Activated CD4-positive, alpha-beta T cell treated with anti-CD3 and anti-CD28 coated beads for 36 hours (primary cell): ENCODE data around the gene CBX6. TPM values are rescaled to one million over a fixed set of nuclear protein-coding genes. Genes with fewer than 3 reads are reported as not detected.
"Not testable (repeated sequence)": the region's sequence is repeated elsewhere in the genome, so short reads cannot be mapped to it uniquely, and the experiment has no call there.

Source experiments
- ATAC-seq: fragments of 200-7000 bp; cut with Tn5 transposase; one replicate; pipeline ENCODE4 v1.10.0; 2021; ENCODE audit warnings: mild to moderate bottlenecking, moderate library complexity
- CTCF ChIA-PET: fragments of 350-600 bp; sonication (Branson Sonifier 250); formaldehyde crosslinking; loops from one replicate; lab custom pipeline; 2021; ENCODE audit warnings: antibody characterized with exemption; lab: Charles Lee
- POLR2A ChIA-PET: fragments of 350-600 bp; sonication (Branson Sonifier 250); formaldehyde crosslinking; loops from one replicate; lab custom pipeline; 2021; ENCODE audit warnings: antibody characterized with exemption, inconsistent platforms; lab: Charles Lee
- DNase-seq: peaks from one replicate; pipeline ENCODE4 v3.0.0-alpha.2; 2020
- H3K27ac Mint-ChIP-seq: one replicate; pipeline ENCODE4 v1.8.0; 2021; ENCODE audit warnings: mixed read lengths
- H3K27me3 Mint-ChIP-seq: one replicate; pipeline ENCODE4 v1.8.0; 2021; ENCODE audit warnings: mixed read lengths
- H3K36me3 Mint-ChIP-seq: one replicate; pipeline ENCODE4 v1.8.0; 2021; ENCODE audit warnings: low read depth, mixed read lengths
- H3K4me1 Mint-ChIP-seq: one replicate; pipeline ENCODE4 v1.8.0; 2021; ENCODE audit warnings: mixed read lengths
- H3K4me3 Mint-ChIP-seq: one replicate; pipeline ENCODE4 v1.8.0; 2021; ENCODE audit warnings: mild to moderate bottlenecking, moderate library complexity, mixed read lengths
- H3K9me3 Mint-ChIP-seq: one replicate; pipeline ENCODE4 v1.8.0; 2021; ENCODE audit warnings: low read depth, mixed read lengths
- intact Hi-C, 2 experiments: fragments of 100-400 bp; cut with DNase I in 1 of 2; cut with micrococcal nuclease in 1 of 2; formaldehyde crosslinking; loops; one replicate each; pipeline versions ENCODE4 v1.14.2 to v1.15.1; 2022 to 2024; cut with DNase I, micrococcal nuclease
- total RNA-seq, 2 experiments: library from RNA; stranded (reverse); gene quantifications; one replicate each; pipeline ENCODE4 v1.2.3, GENCODE V29; 2021

Gene CBX6
- 100 to 1,000 TPM in 1 of 2 experiments, 10 to 100 TPM in 1; 96.1 to 112 TPM for total RNA-seq

DNA sequence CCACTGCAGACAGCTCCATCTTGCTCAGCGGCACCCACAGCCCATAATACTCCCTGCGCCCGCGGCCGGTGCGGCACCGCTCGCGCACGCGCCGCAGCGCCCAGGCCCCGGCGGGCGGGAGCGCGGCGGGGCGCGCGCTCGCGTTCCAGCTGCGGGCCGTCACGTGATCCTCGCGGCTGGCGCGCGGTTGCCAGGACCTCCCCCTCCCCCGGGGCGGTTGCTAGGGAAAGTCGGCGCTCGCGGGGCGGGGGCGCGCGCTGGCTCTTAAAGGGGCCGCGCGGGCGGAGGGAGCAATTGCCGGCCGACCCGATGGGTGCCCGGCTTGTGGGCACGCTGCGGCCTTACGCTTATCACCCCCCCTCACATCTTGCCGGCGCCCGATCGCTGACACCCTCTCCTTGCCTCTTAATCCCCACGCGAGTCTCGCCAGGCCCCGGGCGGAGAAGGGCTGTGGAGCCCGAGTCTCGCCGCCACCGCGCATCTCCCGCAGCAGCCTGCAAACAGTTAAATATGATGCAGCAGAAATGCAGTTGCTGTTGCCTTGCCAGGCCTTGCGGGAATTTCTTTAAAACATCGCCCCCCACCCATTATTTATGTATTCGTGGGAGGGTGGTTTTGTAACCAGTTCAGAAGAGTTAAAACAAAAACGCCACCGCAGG, at the start of gene CBX6:
Gene CBX6, minus strand, starts transcription at position 45 of the 659 bp plus-strand sequence. Its CDS starts 26 bp downstream, at position 19.
- ATAC-seq (peak; percentile 55), DNase-seq (peak; percentile 97)
- ChIA-PET CTCF (interaction anchor here (0.7 to 4.5 kb wide), 7 partner anchors 14 to 132 kb away, joined by 3 to 86 read pairs (median 22); no protein-coding TSS in a partner anchor), POLR2A (interaction anchor here (0.6 to 2.7 kb wide), 4 partner anchors 82 to 447 kb away, joined by 3 to 10 read pairs (median 4); partner anchors contain the start of gene RPL3)
- Mint-ChIP-seq H3K9me3 (no peaks in the 10 kb centered on the region), H3K4me1 (peaks cover 58% of the 10 kb centered on the region), H3K27me3 (no peaks in the 10 kb centered on the region), H3K4me3 (peak within 1 kb of the TSS; percentile 93), H3K36me3 (peaks cover 38% of the 10 kb centered on the region), H3K27ac (peak within 1 kb of the TSS; percentile 94)
- intact Hi-C loops: loop anchor here (1.0 to 5.0 kb wide), 13 partner anchors 69 to 660 kb away; partner anchors contain the start of genes RPL3 (in 2 of the 2), APOBEC3G (in 1 of the 2), CBX7 (in 1 of the 2) and DNAL4 (in 1 of the 2)

DNA sequence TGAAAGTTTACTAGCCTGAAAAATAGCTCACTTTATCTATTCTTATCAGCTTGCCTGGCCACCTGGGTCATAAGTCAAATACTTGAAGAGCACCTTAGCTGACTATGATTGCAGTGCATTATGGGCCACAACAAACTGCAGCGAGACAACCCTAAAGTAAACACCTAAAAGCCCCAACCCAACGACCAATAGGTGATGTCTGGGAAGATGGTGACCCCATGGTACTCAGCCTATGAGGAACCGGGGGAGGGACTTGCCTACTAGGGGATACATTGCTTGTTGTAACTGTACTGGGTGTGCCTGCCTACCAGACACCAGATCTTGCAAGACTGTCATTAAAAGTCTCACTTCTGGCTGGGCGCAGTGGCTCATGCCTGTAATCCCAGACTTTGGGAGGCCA, 49.8 kb upstream of the CBX6 start:
- H3K9me3 Mint-ChIP-seq: no peaks in the 10 kb centered on the region
- H3K4me1 Mint-ChIP-seq: peaks cover 6% of the 10 kb centered on the region
- H3K27me3 Mint-ChIP-seq: peaks cover 25% of the 10 kb centered on the region
- H3K27ac Mint-ChIP-seq: no peak overlapping the region
- H3K36me3 Mint-ChIP-seq: no peaks in the 10 kb centered on the region
- ATAC-seq: no peak
- CTCF ChIA-PET: interaction anchor here (0.6 kb wide), 1 partner anchor 28 kb away, joined by 3 read pairs; no protein-coding TSS in a partner anchor
- H3K4me3 Mint-ChIP-seq: no peak overlapping the region
- POLR2A ChIA-PET: interaction anchor here (0.6 kb wide), 1 partner anchor 394 kb away, joined by 3 read pairs; no protein-coding TSS in a partner anchor
- DNase-seq: no peak
- intact Hi-C loops: no loop called here

DNA sequence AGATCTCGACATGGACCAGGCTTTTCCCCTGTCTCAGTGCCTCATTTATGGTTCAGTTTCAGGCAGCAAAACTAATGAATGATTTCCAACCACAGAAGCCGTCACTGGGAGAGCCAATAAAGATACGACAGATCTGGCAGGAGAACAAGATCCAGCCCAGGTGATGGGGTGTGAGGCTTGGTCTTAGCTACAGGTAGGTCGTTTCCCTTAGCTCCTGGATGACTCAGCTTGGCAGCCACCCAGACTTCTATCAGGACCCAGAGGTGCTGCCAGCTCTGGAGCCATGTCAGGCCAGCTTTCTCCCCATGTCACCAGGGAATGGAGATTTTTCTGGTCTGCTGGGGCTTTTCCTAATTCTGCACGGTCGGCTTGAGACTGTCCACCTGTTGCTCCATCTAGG, 49.1 kb upstream of the CBX6 start:
- no peak for DNase-seq

DNA sequence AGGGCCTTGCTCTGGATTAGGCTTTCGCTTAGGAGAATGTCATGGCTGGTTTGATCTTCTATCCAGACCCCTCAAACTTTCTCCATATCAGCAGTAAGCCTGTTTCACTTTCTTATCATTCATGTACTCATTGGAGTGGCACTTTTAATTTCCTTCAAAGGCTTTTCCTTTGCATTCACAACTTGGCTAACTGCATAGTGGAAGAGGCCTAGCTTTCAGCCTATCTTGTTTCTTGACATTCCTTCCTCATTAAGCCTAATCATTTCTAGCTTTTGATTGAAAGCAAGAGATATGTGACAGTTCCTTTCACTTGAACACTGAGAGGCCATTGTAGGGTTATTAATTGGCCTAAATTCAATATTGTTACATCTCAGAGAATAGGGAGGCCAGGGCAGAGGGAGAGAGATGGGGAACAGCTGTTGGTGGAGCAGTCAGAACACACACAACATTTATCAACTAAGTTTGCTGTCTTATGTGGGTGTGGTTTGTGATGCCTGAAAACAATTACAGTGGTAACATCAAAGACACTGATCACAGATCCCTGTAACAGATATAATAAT, 47.7 kb upstream of the CBX6 start:
- intact Hi-C loops: no loop called here
- ChIA-PET CTCF (interaction anchor here (0.5 to 1.0 kb wide), 6 partner anchors 13 to 251 kb away, joined by 3 to 4 read pairs (median 3); no protein-coding TSS in a partner anchor), POLR2A (interaction anchor here (0.6 kb wide), 1 partner anchor 917 kb away, joined by 3 read pairs; no protein-coding TSS in a partner anchor)
- ATAC-seq: no peak
- H3K4me1 Mint-ChIP-seq: peaks cover 6% of the 10 kb centered on the region
- no peak overlapping the region for H3K27ac Mint-ChIP-seq
- no peaks in the 10 kb centered on the region for H3K9me3 Mint-ChIP-seq
- H3K4me3 Mint-ChIP-seq: no peak overlapping the region
- H3K36me3 Mint-ChIP-seq: no peaks in the 10 kb centered on the region
- DNase-seq: no peak
- peaks cover 16% of the 10 kb centered on the region for H3K27me3 Mint-ChIP-seq

More for the DNA sequence above, 49.1 kb upstream of the CBX6 start:
- intact Hi-C loops: no loop called here
- Mint-ChIP-seq H3K9me3 (no peaks in the 10 kb centered on the region), H3K27me3 (peaks cover 24% of the 10 kb centered on the region), H3K36me3 (no peaks in the 10 kb centered on the region), H3K4me1 (peaks cover 6% of the 10 kb centered on the region), H3K4me3 (no peak overlapping the region), H3K27ac (no peak overlapping the region)
- ATAC-seq: no peak
- CTCF ChIA-PET: interaction anchor here (0.7 to 0.8 kb wide), 2 partner anchors 18 to 52 kb away, joined by 4 read pairs; no protein-coding TSS in a partner anchor
- POLR2A ChIA-PET: interaction anchor here (0.6 kb wide), 1 partner anchor 395 kb away, joined by 3 read pairs; no protein-coding TSS in a partner anchor

DNA sequence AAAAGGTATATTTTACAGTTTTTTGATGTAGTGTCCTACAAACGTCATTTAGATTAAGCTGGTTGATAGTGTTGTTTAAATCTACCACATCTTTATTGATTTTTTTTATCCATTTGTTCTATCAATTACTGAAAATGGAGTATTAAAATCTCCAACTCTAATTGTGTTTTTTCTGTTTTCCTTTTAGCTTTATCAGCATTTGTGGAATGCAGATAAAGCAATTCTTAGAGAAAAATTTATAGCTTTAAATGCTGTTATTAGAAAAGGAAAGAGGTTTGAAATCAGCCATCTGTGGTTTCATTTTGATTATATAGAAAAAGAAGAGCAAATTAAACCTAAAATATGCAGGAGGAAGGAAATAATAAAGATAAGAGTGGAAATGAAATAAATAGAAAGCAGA, 39.4 kb upstream of the CBX6 start:
- ATAC-seq: no peak
- CTCF ChIA-PET: interaction anchor here (0.6 to 0.9 kb wide), 3 partner anchors 41 to 60 kb away, joined by 3 read pairs; no protein-coding TSS in a partner anchor
- H3K4me3 Mint-ChIP-seq: no peak overlapping the region
- intact Hi-C loops: no loop called here
- DNase-seq: no peak
- H3K4me1 Mint-ChIP-seq: no peaks in the 10 kb centered on the region
- no peaks in the 10 kb centered on the region for H3K36me3 Mint-ChIP-seq
- H3K27me3 Mint-ChIP-seq: peaks cover 18% of the 10 kb centered on the region
- POLR2A ChIA-PET: interaction anchor here (0.6 kb wide), 1 partner anchor 171 kb away, joined by 4 read pairs; no protein-coding TSS in a partner anchor
- no peak overlapping the region for H3K27ac Mint-ChIP-seq
- H3K9me3 Mint-ChIP-seq: peaks cover 2% of the 10 kb centered on the region

DNA sequence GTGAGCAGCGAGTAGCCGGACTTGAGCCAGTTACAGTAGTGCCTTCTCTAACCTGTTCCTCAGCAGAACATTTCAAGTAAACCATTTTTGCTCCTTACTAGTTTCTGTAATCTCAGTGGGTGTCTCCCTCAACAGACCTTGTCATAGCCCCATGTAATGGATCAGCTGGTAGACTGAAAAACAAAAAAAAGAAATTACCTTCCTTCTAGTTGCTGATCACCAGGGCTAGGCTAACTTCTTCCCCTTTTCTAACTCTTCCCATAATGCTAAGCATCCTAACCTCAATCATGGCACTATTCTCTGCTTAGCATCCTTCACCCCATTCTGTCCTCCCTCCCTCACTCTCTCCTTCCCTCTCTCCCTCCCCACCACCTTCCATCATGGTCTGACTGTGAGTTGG, 35.8 kb upstream of the CBX6 start:
- ATAC-seq (no peak), DNase-seq (no peak)
- intact Hi-C loops: loop anchor here in 1 of 2 experiments (10.0 kb wide), 1 partner anchor 893 kb away; no protein-coding TSS in a partner anchor
- no peak overlapping the region for H3K4me3 Mint-ChIP-seq
- H3K27ac Mint-ChIP-seq: no peak overlapping the region
- POLR2A ChIA-PET: no interaction called here
- H3K27me3 Mint-ChIP-seq: peaks cover 18% of the 10 kb centered on the region
- H3K9me3 Mint-ChIP-seq: peaks cover 4% of the 10 kb centered on the region
- no peaks in the 10 kb centered on the region for H3K4me1 Mint-ChIP-seq
- CTCF ChIA-PET: no interaction called here
- H3K36me3 Mint-ChIP-seq: peaks cover 4% of the 10 kb centered on the region

DNA sequence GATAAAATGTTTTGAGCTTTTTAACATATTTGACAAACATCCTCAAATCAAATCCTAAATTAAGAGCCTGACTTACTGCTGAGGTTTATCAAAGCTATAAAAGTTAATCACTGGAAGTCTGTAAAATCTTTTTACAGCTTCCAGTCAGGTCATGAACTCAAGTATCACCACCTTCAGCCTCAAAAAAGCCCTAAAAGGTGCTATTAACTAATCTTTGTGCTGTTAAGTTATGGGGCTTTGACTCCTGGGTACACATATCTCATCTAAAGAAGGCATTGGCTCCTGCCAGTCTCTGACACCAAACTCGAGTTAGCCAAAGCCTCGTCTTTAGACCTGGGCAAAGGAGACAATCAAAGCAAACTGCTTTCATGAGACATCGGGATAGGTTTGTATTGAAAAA, 34.0 kb upstream of the CBX6 start:
- Mint-ChIP-seq H3K36me3 (peaks cover 4% of the 10 kb centered on the region), H3K9me3 (peaks cover 4% of the 10 kb centered on the region), H3K4me1 (peaks cover 2% of the 10 kb centered on the region), H3K27ac (no peak overlapping the region), H3K4me3 (no peak overlapping the region), H3K27me3 (peaks cover 20% of the 10 kb centered on the region)
- ATAC-seq (no peak), DNase-seq (no peak)
- POLR2A ChIA-PET: interaction anchor here (0.6 kb wide), 1 partner anchor 44 kb away, joined by 3 read pairs; no protein-coding TSS in a partner anchor
- CTCF ChIA-PET: no interaction called here
- intact Hi-C loops: loop anchor here in 1 of 2 experiments (10.0 kb wide), 1 partner anchor 891 kb away; no protein-coding TSS in a partner anchor

DNA sequence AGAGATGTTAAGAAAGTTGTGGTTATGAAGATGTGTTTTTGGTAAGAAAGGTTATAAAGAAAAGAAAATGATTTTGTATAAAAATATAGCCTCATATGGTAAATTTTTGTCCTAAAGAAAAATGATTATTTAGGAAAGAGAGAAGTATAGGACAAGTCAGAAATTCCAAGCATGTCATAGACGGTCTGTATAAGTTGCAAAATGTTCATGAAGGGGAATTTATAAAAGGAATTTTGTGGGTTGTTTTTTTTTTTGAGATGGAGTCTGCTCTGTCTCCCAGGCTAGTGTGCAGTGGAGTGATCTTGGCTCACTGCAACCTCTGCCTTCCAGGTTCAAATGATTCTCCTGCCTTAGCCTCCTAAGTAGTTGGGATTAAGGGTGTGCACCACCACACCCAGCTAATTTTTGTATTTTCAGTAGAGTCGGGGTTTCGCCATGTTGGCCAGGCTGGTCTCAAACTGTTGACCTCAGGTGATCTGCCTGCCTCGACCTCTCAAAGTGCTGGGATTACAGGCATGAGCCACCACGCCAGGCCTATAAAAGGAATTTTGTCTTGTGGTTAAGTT, 32.1 kb upstream of the CBX6 start:
- H3K27ac Mint-ChIP-seq, POLR2A ChIA-PET, ATAC-seq, DNase-seq, H3K9me3 Mint-ChIP-seq, H3K4me1 Mint-ChIP-seq, H3K27me3 Mint-ChIP-seq, H3K36me3 Mint-ChIP-seq, H3K4me3 Mint-ChIP-seq: not testable (repeated sequence)
- CTCF ChIA-PET: interaction anchor here (0.8 kb wide), 1 partner anchor 23 kb away, joined by 4 read pairs; no protein-coding TSS in a partner anchor
- intact Hi-C loops: loop anchor here in 1 of 2 experiments (10.0 kb wide), 1 partner anchor 889 kb away; no protein-coding TSS in a partner anchor

DNA sequence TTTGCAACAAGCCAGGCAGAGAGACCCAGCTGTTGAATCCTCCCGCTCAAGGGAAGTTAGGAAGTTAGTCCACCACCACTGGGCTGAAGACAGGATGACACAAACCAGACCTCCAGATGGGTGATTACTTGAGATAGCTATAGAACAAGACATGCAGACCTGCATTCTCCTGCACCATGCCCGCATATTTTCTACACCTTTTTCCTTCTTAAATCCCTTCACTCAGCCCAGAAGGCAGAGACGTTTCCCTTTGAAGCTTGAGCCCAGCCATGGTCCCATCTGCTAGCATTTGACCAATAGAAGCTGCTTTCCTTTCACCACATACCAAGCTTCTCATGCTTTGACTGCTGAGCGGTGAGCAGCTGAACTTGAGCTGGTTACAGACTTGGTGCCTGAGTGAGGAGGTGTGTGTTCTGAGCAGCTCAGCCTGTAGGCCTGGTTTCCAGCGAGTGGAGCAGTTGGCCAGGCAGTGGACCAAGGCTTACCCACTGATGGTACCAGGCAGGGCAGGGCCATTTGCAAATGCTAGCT, 29.2 kb upstream of the CBX6 start:
- ATAC-seq: no peak
- peaks cover 7% of the 10 kb centered on the region for H3K4me1 Mint-ChIP-seq
- intact Hi-C loops: loop anchor here in 1 of 2 experiments (10.0 kb wide), 1 partner anchor 886 kb away; no protein-coding TSS in a partner anchor
- H3K27ac Mint-ChIP-seq: no peak overlapping the region
- no peak for DNase-seq
- no peak overlapping the region for H3K4me3 Mint-ChIP-seq
- peaks cover 4% of the 10 kb centered on the region for H3K9me3 Mint-ChIP-seq
- POLR2A ChIA-PET: no interaction called here
- H3K36me3 Mint-ChIP-seq: peaks cover 4% of the 10 kb centered on the region
- CTCF ChIA-PET: interaction anchor here (0.6 to 1.8 kb wide), 5 partner anchors 18 to 270 kb away, joined by 3 to 4 read pairs (median 3); no protein-coding TSS in a partner anchor
- H3K27me3 Mint-ChIP-seq: peaks cover 5% of the 10 kb centered on the region

DNA sequence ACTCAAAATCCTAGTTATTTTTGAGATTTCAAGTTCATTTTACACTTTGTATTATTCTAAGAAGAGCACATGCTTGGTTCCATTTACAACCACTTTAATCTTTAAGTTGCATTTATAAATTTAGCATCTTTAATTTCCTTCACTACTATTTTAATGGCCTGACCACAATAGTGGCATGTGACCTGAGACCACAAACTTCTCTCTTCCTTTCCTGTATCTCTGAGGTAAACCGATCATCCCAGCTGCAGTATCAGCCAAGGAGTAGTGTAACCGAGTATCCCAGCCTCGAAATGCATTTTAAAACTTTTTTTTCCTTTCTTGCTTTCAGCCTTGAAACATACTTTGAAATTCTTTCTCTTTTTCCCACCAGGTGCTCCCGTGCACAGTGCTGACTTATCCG, 28.7 kb upstream of the CBX6 start:
- no peak overlapping the region for H3K27ac Mint-ChIP-seq
- ChIA-PET POLR2A (no interaction called here), CTCF (interaction anchor here (0.6 to 1.8 kb wide), 5 partner anchors 18 to 271 kb away, joined by 3 to 4 read pairs (median 3); no protein-coding TSS in a partner anchor)
- H3K4me3 Mint-ChIP-seq: no peak overlapping the region
- DNase-seq (no peak), ATAC-seq (no peak)
- H3K4me1 Mint-ChIP-seq: peaks cover 7% of the 10 kb centered on the region
- H3K9me3 Mint-ChIP-seq: peaks cover 4% of the 10 kb centered on the region
- intact Hi-C loops: loop anchor here in 1 of 2 experiments (10.0 kb wide), 1 partner anchor 886 kb away; no protein-coding TSS in a partner anchor
- H3K36me3 Mint-ChIP-seq: peaks cover 4% of the 10 kb centered on the region
- peaks cover 5% of the 10 kb centered on the region for H3K27me3 Mint-ChIP-seq
